GM15510 (cell line): Measurements from ENCODE around the gene ETV6.

Experiments used
- POLR2A ChIP-seq: IDR thresholded peaks from 3 replicates; pipeline ENCODE4 v1.6.1; 2011; ENCODE audit warnings: borderline replicate concordance; ENCODE audit not compliant: insufficient read length; ENCODE audit errors: extremely low read depth

Gene ETV6

GRCh38 chr12:11941606-11942337, 292.3 kb downstream of the ETV6 start:
- TF ChIP-seq POLR2A: no peak

DNA sequence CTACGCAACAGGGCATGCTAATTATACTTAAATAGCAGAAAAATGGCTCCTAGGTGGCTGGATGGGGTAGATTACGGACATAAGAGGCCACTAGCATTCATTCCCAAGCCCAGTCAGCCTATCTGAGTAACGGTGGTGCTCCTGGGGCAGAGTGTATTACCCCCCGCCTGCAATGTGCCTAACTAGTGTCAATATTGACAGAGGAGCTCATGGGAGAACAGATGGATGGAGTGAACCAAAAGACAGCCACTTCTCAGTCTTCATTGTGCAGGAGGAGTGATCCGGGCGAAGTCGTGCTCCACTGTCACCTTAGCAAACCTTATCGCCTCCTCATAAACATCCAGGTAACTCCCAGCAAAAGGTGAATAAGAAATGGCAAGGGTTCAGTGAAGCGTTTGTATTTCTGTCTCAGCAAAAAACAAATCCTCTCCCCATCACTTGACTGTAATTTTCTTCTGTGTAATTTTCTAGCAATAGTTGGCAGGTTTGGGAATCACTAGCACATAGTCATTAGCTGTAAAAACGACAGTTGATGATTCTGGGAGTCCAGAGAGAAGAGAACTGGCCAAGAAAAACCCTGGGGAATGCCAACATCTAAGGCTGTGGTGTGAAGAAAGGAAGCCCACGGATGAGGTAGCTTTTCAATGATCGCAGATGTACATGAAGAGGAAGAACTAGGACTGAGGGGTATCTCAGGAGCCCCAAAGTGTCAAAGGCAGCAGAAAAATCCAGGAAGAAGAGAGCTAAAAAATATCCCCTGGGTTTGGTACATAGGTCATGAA, 294.6 kb downstream of the ETV6 start:
- no peak for TF ChIP-seq POLR2A
